Mesenchymal stem cell (in vitro differentiated cells and primary cell): ENCODE measurements around the gene HPDL.

ENCODE experiments used
- DNase-seq: peaks from one replicate; pipeline ENCODE4 v3.0.0-alpha.2; 2013
- H2AFZ ChIP-seq: one replicate; pipeline ENCODE4 v1.6.1; 2013; ENCODE audit warnings: low read depth, mild to moderate bottlenecking, control low read depth, inconsistent platforms, low read length, moderate library complexity
- H2AK5ac ChIP-seq: 2 replicates; pipeline ENCODE4 v1.6.1; 2013; ENCODE audit warnings: low read length, moderate library complexity, mild to moderate bottlenecking, inconsistent platforms; ENCODE audit not compliant: severe bottlenecking
- H2BK120ac ChIP-seq: one replicate; pipeline ENCODE4 v1.6.1; 2013; ENCODE audit warnings: low read depth, mild to moderate bottlenecking, inconsistent platforms, low read length, moderate library complexity
- H2BK12ac ChIP-seq, 2 experiments: one replicate each; pipeline ENCODE4 v1.6.1; 2013; ENCODE audit warnings: inconsistent platforms in 2 of 2, low read length in 2 of 2, mild to moderate bottlenecking in 2 of 2, moderate library complexity in 2 of 2, control low read depth in 1 of 2
- H2BK15ac ChIP-seq: one replicate; pipeline ENCODE4 v1.6.1; 2013; ENCODE audit warnings: mild to moderate bottlenecking, low read depth, inconsistent platforms; ENCODE audit not compliant: poor library complexity, severe bottlenecking
- H2BK5ac ChIP-seq: 2 replicates; pipeline ENCODE4 v1.6.1; 2013; ENCODE audit warnings: low read depth, mild to moderate bottlenecking, low read length, control low read depth, inconsistent platforms; ENCODE audit not compliant: poor library complexity, severe bottlenecking
- H3K14ac ChIP-seq, 2 experiments: one replicate each; pipeline ENCODE4 v1.6.1; 2013; ENCODE audit warnings: inconsistent platforms in 2 of 2, low read length in 2 of 2, control low read depth in 1 of 2, mild to moderate bottlenecking in 1 of 2, moderate library complexity in 1 of 2
- H3K18ac ChIP-seq, 2 experiments: one replicate each; pipeline ENCODE4 v1.6.1; 2013; ENCODE audit warnings: inconsistent platforms in 2 of 2, low read length in 2 of 2, control low read depth in 1 of 2, low read depth in 1 of 2, mild to moderate bottlenecking in 1 of 2
- H3K23ac ChIP-seq, 2 experiments: one replicate each; pipeline ENCODE4 v1.6.1; 2013; ENCODE audit warnings: inconsistent platforms in 2 of 2, low read length in 2 of 2, mild to moderate bottlenecking in 2 of 2, moderate library complexity in 2 of 2, control low read depth in 1 of 2
- H3K27ac ChIP-seq: 2 replicates; pipeline ENCODE4 v1.5.1; 2013; ENCODE audit warnings: mild to moderate bottlenecking, moderate library complexity, low read length, control low read depth, inconsistent platforms; ENCODE audit not compliant: poor library complexity, severe bottlenecking
- H3K27me3 ChIP-seq, 2 experiments: 2 replicates each; pipeline versions ENCODE4 v1.6.1 to v1.7.0; 2013; ENCODE audit warnings: low read length in 2 of 2, mild to moderate bottlenecking in 2 of 2, moderate library complexity in 2 of 2, control low read depth in 1 of 2, inconsistent platforms in 1 of 2; ENCODE audit not compliant: control insufficient read depth in 1 of 2, insufficient read depth in 1 of 2
- H3K36me3 ChIP-seq, 2 experiments: 2 replicates each; pipeline versions ENCODE4 v1.6.1 to v1.7.0; 2013; ENCODE audit warnings: low read length in 2 of 2, control low read depth in 1 of 2, inconsistent platforms in 1 of 2, low read depth in 1 of 2, mild to moderate bottlenecking in 1 of 2; ENCODE audit not compliant: insufficient read depth in 2 of 2, control insufficient read depth in 1 of 2
- H3K4ac ChIP-seq, 2 experiments: one replicate each; pipeline ENCODE4 v1.6.1; 2013; ENCODE audit warnings: inconsistent platforms in 2 of 2, low read length in 2 of 2, mild to moderate bottlenecking in 2 of 2, moderate library complexity in 2 of 2, control low read depth in 1 of 2, low read depth in 1 of 2
- H3K4me1 ChIP-seq: 2 replicates; pipeline ENCODE4 v1.6.1; 2013; ENCODE audit warnings: low read depth, low read length, control low read depth; ENCODE audit not compliant: control insufficient read depth, insufficient read depth
- H3K4me2 ChIP-seq: 2 replicates; pipeline ENCODE4 v1.6.1; 2013; ENCODE audit warnings: low read length, mild to moderate bottlenecking, inconsistent platforms; ENCODE audit not compliant: poor library complexity, severe bottlenecking
- H3K4me3 ChIP-seq, 2 experiments: 2 replicates each; pipeline versions ENCODE4 v1.5.1 to v1.7.0; 2013; ENCODE audit warnings: low read length in 2 of 2, mild to moderate bottlenecking in 2 of 2, control low read depth in 1 of 2, low read depth in 1 of 2; ENCODE audit not compliant: insufficient read depth in 1 of 2
- H3K79me1 ChIP-seq: replicated peaks from 2 replicates; pipeline ENCODE4 v1.6.1; 2013; ENCODE audit warnings: mild to moderate bottlenecking, control low read depth, low read length, inconsistent platforms; ENCODE audit not compliant: poor library complexity, severe bottlenecking
- H3K9ac ChIP-seq: 2 replicates; pipeline ENCODE4 v1.7.0; 2013; ENCODE audit warnings: mild to moderate bottlenecking, low read length, moderate library complexity
- H3K9me3 ChIP-seq: 2 replicates; pipeline ENCODE4 v1.7.0; 2013; ENCODE audit warnings: mild to moderate bottlenecking, low read length; ENCODE audit not compliant: control insufficient read depth
- H4K8ac ChIP-seq: one replicate; pipeline ENCODE4 v1.6.1; 2013; ENCODE audit warnings: inconsistent platforms, mild to moderate bottlenecking, low read length, moderate library complexity
- H4K91ac ChIP-seq: one replicate; pipeline ENCODE4 v1.6.1; 2013; ENCODE audit warnings: mild to moderate bottlenecking, low read length, inconsistent platforms
- WGBS: methylation state at CpG from one replicate; pipeline ENCODE4 v1.1.7; 2013; ENCODE audit warnings: mixed read lengths; 5-methylcytosine and 5-hydroxymethylcytosine counted together

The HPDL gene

GRCh38 chr1:45340816-45341466 lies 14.2 kb downstream of the HPDL start:
- H3K9me3 ChIP-seq: no peaks in the 10 kb centered on the region
- no peak overlapping the region for H3K14ac ChIP-seq
- no peak overlapping the region for H2AFZ ChIP-seq
- no peak overlapping the region for H2BK120ac ChIP-seq
- peaks cover 38% of the 10 kb centered on the region for H3K79me1 ChIP-seq
- H2AK5ac ChIP-seq: no peak overlapping the region
- peak overlapping the region; percentile 9 for H4K91ac ChIP-seq
- H2BK5ac ChIP-seq: no peak overlapping the region
- H3K4me3 ChIP-seq: peak overlapping the region in 1 of 2 experiments; percentile 91
- 48% methylated on average over 4 of the region's 6 CpGs for WGBS
- H3K36me3 ChIP-seq: peaks cover 38 to 51% of the 10 kb centered on the region in 2 experiments
- no peak overlapping the region for H2BK12ac ChIP-seq
- H3K23ac ChIP-seq: peak overlapping the region in 1 of 2 experiments; percentile 10
- H3K4me1 ChIP-seq: peaks cover 13% of the 10 kb centered on the region
- H4K8ac ChIP-seq: no peak overlapping the region
- no peaks in the 10 kb centered on the region for H3K27me3 ChIP-seq
- no peak overlapping the region for H3K18ac ChIP-seq
- peak overlapping the region in 1 of 2 experiments; percentile 57 for H3K4ac ChIP-seq
- no peak overlapping the region for H2BK15ac ChIP-seq
- DNase-seq: no peak
- H3K4me2 ChIP-seq: peak overlapping the region; percentile 86
- peak overlapping the region; percentile 96 for H3K9ac ChIP-seq
- peak overlapping the region; percentile 94 for H3K27ac ChIP-seq

GRCh38 chr1:45344499-45344898 lies 17.8 kb downstream of the HPDL start:
- H3K27ac ChIP-seq: no peak overlapping the region
- no peaks in the 10 kb centered on the region for H3K9me3 ChIP-seq
- H3K23ac ChIP-seq: no peak overlapping the region
- peaks cover 43 to 53% of the 10 kb centered on the region in 2 experiments for H3K36me3 ChIP-seq
- WGBS: 98% methylated on average over 2 of the region's 2 CpGs
- H2BK120ac ChIP-seq: no peak overlapping the region
- DNase-seq: no peak
- H2BK5ac ChIP-seq: no peak overlapping the region
- no peak overlapping the region for H3K4ac ChIP-seq
- H2BK12ac ChIP-seq: no peak overlapping the region
- no peaks in the 10 kb centered on the region for H3K27me3 ChIP-seq
- peaks cover 31% of the 10 kb centered on the region for H3K79me1 ChIP-seq
- no peak overlapping the region for H2AFZ ChIP-seq
- H4K91ac ChIP-seq: no peak overlapping the region
- H3K4me1 ChIP-seq: peaks cover 17% of the 10 kb centered on the region
- H2AK5ac ChIP-seq: no peak overlapping the region
- no peak overlapping the region for H3K14ac ChIP-seq
- peak overlapping the region in 1 of 2 experiments; percentile 18 for H3K4me3 ChIP-seq
- H3K18ac ChIP-seq: no peak overlapping the region
- H3K9ac ChIP-seq: no peak overlapping the region
- H2BK15ac ChIP-seq: no peak overlapping the region
- H3K4me2 ChIP-seq: no peak overlapping the region
- H4K8ac ChIP-seq: no peak overlapping the region

DNA sequence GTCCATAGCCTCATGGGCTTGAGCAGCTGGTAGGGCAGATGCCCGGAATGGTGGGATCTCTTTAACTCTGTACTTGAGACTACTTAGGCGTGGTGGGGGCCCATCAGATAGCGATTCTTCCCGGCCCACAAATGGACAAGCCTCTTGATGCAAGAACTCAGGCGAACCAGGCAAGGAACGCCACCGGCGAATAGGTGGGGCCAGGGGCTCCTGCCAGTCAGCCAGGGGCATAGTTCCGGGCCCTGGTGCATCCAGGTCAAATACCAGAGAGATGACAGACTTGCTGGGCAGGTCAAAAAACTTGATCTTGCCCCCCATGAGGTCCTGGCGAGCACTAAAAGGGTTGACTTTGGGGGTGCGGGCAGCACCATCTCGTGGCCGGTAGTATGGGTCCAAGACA lies 18.3 kb downstream of the HPDL start:
- Histone ChIP-seq H3K9ac (no peak overlapping the region), H3K27me3 (no peaks in the 10 kb centered on the region), H4K8ac (no peak overlapping the region), H2BK12ac (no peak overlapping the region), H2AK5ac (no peak overlapping the region), H4K91ac (no peak overlapping the region), H2BK120ac (no peak overlapping the region), H2BK5ac (no peak overlapping the region), H3K4me2 (no peak overlapping the region), H3K14ac (no peak overlapping the region), H3K36me3 (peaks cover 43 to 53% of the 10 kb centered on the region in 2 experiments), H3K23ac (no peak overlapping the region), H2AFZ (no peak overlapping the region), H3K9me3 (no peaks in the 10 kb centered on the region), H3K4me1 (peaks cover 17% of the 10 kb centered on the region), H3K27ac (no peak overlapping the region), H3K79me1 (peaks cover 31% of the 10 kb centered on the region), H3K4ac (no peak overlapping the region), H2BK15ac (no peak overlapping the region), H3K18ac (no peak overlapping the region), H3K4me3 (no peak overlapping the region)
- DNase-seq: no peak
- WGBS: 97% methylated on average over 13 of the region's 13 CpGs

DNA sequence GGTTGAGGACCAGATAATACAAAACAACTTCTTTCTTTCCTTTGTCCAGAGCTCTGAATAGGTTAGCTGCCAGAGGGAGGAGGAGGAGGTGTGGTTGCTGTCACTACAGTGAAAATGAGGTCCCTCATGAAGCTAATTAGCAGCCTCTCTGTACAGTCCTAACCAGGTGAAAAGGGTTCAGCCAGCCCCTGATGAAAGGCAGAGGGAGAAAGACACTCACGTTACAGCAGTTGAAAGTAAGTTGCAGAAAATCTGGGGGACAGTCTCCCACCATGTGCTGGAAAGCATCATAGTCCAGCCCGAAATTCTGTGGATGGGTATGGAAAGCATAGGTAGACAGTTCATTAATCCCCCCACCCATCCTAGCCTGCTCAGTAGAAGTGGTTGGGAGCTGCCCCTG lies 19.8 kb downstream of the HPDL start:
- Histone ChIP-seq H2BK12ac (no peak overlapping the region), H3K4ac (no peak overlapping the region), H3K27ac (no peak overlapping the region), H3K27me3 (no peaks in the 10 kb centered on the region), H2AK5ac (no peak overlapping the region), H3K18ac (no peak overlapping the region), H3K4me1 (peaks cover 9% of the 10 kb centered on the region), H3K9me3 (no peaks in the 10 kb centered on the region), H3K9ac (no peak overlapping the region), H3K4me2 (no peak overlapping the region), H2BK120ac (no peak overlapping the region), H2BK15ac (no peak overlapping the region), H3K23ac (no peak overlapping the region), H2AFZ (no peak overlapping the region), H4K91ac (no peak overlapping the region), H2BK5ac (no peak overlapping the region), H3K36me3 (peaks cover 38 to 53% of the 10 kb centered on the region in 2 experiments), H4K8ac (no peak overlapping the region), H3K14ac (no peak overlapping the region), H3K4me3 (no peak overlapping the region), H3K79me1 (peaks cover 24% of the 10 kb centered on the region)
- 86% methylated on average over 2 of the region's 2 CpGs for WGBS
- DNase-seq: no peak
